Fibroblast of skin of right quadriceps (primary cell): Measurements from ENCODE around the gene SLITRK2.

Source experiments
- DNase-seq: peaks from one replicate; pipeline ENCODE4 v3.0.0-alpha.2; 2013

Gene SLITRK2

DNA sequence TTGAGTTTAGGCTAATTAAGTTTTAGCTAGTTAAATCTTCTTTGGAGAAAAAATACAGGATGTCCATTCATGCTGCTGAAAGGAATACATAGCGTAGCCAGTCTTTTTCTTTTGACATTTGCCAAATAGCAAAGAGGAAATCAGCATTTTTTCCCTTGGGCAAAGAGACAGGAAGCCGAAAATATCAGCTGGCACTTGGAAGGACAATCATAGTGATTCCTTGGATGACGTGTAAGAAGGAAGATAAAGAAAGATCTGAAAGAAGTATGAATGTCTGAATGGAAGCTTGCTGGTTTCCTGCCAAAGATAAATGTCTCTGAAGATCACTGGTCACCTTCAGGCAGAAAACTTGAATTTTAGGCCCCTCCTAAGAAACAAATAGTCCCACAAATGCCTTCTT lies 44.2 kb downstream of the SLITRK2 start:
- DNase-seq, result no peak

DNA sequence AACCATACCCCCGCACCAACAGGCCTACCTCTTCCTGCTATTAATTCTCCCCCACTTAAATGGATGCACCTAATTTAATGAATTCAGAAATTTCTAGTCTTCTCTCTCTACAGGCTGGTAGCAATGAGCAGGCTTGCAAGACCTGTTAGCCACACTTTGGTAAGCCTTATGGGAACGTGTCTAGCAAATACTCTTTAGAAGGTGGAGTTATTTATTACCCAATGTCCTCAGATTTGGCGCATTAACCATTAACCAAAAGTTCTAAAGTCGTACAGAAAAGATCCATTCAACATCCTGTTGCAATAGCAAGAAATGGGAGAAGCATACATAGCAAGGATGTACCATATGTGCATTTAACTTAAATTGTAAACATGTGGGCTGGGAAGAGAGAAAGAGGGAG lies 47.5 kb downstream of the SLITRK2 start:
- DNase-seq, result no peak
